Ovary (tissue), 3 donors: ENCODE data around the gene RNF145.

ENCODE experiments used
- EP300 ChIP-seq: sonication (generic); formaldehyde crosslinking; IDR thresholded peaks from one replicate; pipeline ENCODE4 v1.6.1; 2017; ENCODE audit warnings: antibody characterized with exemption
- POLR2A ChIP-seq: fragments of 450-650 bp; IDR thresholded peaks from one replicate; pipeline ENCODE4 v1.6.1; 2017; ENCODE audit warnings: antibody characterized with exemption, mild to moderate bottlenecking, moderate library complexity
- TF ChIP-seq, protein P1 (sequence below), 3 donors: fragments of 450-650 bp in 2 of 3; fragments of 200-600 bp in 1 of 3; IDR thresholded peaks; one replicate each; pipeline versions ENCODE4 v1.5.1 to v1.8.0; 2016 to 2022; ENCODE audit warnings: antibody characterized with exemption in 3 of 3, mild to moderate bottlenecking in 1 of 3
- donor health status: DM: no; HTN: no; CAD: no.

GRCh38 chr5:159121061-159121460, 88.3 kb downstream of the RNF145 start:
- TF ChIP-seq, protein P1, sequence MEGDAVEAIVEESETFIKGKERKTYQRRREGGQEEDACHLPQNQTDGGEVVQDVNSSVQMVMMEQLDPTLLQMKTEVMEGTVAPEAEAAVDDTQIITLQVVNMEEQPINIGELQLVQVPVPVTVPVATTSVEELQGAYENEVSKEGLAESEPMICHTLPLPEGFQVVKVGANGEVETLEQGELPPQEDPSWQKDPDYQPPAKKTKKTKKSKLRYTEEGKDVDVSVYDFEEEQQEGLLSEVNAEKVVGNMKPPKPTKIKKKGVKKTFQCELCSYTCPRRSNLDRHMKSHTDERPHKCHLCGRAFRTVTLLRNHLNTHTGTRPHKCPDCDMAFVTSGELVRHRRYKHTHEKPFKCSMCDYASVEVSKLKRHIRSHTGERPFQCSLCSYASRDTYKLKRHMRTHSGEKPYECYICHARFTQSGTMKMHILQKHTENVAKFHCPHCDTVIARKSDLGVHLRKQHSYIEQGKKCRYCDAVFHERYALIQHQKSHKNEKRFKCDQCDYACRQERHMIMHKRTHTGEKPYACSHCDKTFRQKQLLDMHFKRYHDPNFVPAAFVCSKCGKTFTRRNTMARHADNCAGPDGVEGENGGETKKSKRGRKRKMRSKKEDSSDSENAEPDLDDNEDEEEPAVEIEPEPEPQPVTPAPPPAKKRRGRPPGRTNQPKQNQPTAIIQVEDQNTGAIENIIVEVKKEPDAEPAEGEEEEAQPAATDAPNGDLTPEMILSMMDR (IDR thresholded peaks at IDR 0.05): no peak
- TF ChIP-seq POLR2A (no peak), EP300 (no peak)
